ENCODE data around the gene ARHGEF28. TPM values are rescaled to one million over a fixed set of nuclear protein-coding genes. Genes with fewer than 3 reads are reported as not detected.

Gene ARHGEF28
- total and polyA plus RNA-seq, 2 of the 13 experiments (the other 11 are each of a cell fraction or from before 2014, with no cell fraction given), result 17.4 to 34.1 TPM

DNA sequence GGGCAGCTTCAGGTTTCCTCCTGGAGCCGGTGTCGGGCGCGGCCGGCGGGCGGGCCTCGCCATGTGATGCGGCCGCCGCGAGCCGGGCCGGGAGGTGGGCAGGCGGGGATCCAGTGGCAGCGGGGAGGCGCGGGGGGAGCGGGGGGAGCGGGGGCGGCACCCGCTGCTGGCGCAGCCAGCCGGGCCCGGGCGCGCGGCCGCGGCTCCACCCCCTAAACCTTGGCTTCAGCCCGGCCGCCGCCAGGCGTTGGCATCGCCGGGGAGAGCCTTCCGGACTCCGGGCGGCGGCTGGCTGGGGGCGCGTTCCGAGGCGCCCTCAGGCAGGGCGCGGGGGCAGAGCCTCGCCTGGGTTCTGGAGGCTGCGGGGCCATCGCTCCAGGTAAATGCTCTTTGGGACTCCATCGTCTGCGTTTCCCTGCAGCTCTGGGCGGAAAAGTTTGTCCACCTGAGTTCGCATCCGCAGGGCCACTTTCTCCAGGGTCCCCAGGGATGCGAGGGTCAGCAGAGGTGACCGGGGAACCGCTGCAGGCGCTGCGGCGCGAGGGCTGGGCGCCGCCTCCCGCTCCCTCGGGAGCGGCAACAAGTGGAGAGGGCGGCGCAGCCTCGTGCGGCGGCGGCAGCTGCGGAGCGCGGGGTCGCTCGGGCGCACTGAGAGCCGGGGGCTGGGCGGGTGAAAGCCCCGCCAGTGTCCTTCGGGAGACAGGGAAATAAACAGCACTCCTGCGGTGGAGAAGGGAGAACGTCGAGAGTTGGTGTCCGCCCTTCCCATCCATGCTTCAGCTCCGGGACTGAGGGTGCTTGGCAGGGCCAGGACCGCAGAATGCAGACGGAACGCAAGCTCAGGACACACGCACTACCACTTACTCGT, at the start of gene ARHGEF28 (continued):
- TF ChIP-seq SP5 (CRISPR knock-in tag; IDR thresholded peaks at IDR 0.05; ENCODE audit: borderline replicate concordance, low read depth) (0 out of 2 replicates have a peak, but pooled peaks have one; percentile 11), ZNF280D (CRISPR knock-in tag; IDR thresholded peaks at IDR 0.05) (peak; percentile 52; the same call in 1 of the 2 replicates), PTBP1 (IDR thresholded peaks at IDR 0.05; ENCODE audit: low read depth, low read length, poor library complexity, severe bottlenecking) (no peak), MXD3 (CRISPR knock-in tag; IDR thresholded peaks at IDR 0.05) (peak; percentile 53; the same call in 1 of the 2 replicates), ZNF18 (CRISPR knock-in tag; IDR thresholded peaks at IDR 0.05; ENCODE audit: insufficient replicate concordance) (no peak), THYN1 (CRISPR knock-in tag; IDR thresholded peaks at IDR 0.05; ENCODE audit: borderline replicate concordance, low read depth) (no peak), LBX2 (CRISPR knock-in tag; IDR thresholded peaks at IDR 0.05; ENCODE audit: borderline replicate concordance) (0 out of 2 replicates have a peak, but pooled peaks have one; percentile 9), ZBTB34 (CRISPR knock-in tag; IDR thresholded peaks at IDR 0.05) (0 out of 2 replicates have a peak, but pooled peaks have one; percentile 60), ZNF121 (CRISPR knock-in tag; IDR thresholded peaks at IDR 0.05) (peak; percentile 27; the same call in 1 of the 2 replicates), CHCHD3 (CRISPR knock-in tag; IDR thresholded peaks at IDR 0.05) (no peak), KDM5A (IDR thresholded peaks at IDR 0.05; ENCODE audit: borderline replicate concordance, low read length) (peak; percentile 38; the same call in 1 of the 2 replicates), HOXA9 (CRISPR knock-in tag; IDR thresholded peaks at IDR 0.05; ENCODE audit: borderline replicate concordance) (0 out of 2 replicates have a peak, but pooled peaks have one; percentile 23), ZEB1 (IDR thresholded peaks at IDR 0.05; ENCODE audit: insufficient replicate concordance, low read depth) (peak; percentile 36), BATF2 (CRISPR knock-in tag; IDR thresholded peaks at IDR 0.05) (0 out of 2 replicates have a peak, but pooled peaks have one; percentile 56), ZBTB25 (CRISPR knock-in tag; IDR thresholded peaks at IDR 0.05) (0 out of 2 replicates have a peak, but pooled peaks have one; percentile 14)
